Naive B cell (primary cell): ENCODE results near the gene TMED3. TPM values are rescaled to one million over a fixed set of nuclear protein-coding genes. Genes with fewer than 3 reads are reported as not detected.

Source experiments
- ATAC-seq, 2 donors: fragments of 150-1000 bp; cut with Tn5 transposase; 2 replicates each; pipeline ENCODE4 v1.10.0; 2021; ENCODE audit warnings: low read depth in 2 of 2, mild to moderate bottlenecking in 2 of 2, moderate library complexity in 2 of 2
- DNase-seq: peaks from one replicate; pipeline ENCODE4 v3.0.0; 2022
- H3K27ac Mint-ChIP-seq, 6 donors: one replicate each; pipeline ENCODE4 v1.8.0; 2020 to 2022; ENCODE audit warnings: mild to moderate bottlenecking in 6 of 6, mixed read lengths in 6 of 6, moderate library complexity in 5 of 6, inconsistent platforms in 2 of 6
- H3K27me3 Mint-ChIP-seq, 3 donors: one replicate each; pipeline ENCODE4 v1.8.0; 2021 to 2022; ENCODE audit warnings: mixed read lengths in 3 of 3, mild to moderate bottlenecking in 1 of 3
- H3K36me3 Mint-ChIP-seq, 2 donors: one replicate each; pipeline ENCODE4 v1.8.0; 2020 to 2022; ENCODE audit warnings: mixed read lengths in 2 of 2, inconsistent platforms in 1 of 2, mild to moderate bottlenecking in 1 of 2
- H3K4me1 Mint-ChIP-seq, 3 donors: one replicate each; pipeline ENCODE4 v1.8.0; 2020 to 2022; ENCODE audit warnings: mixed read lengths in 3 of 3, inconsistent platforms in 1 of 3, mild to moderate bottlenecking in 1 of 3, moderate library complexity in 1 of 3
- H3K4me3 Mint-ChIP-seq, 8 donors: one replicate each; pipeline ENCODE4 v1.8.0; 2020 to 2022; ENCODE audit warnings: mild to moderate bottlenecking in 8 of 8, mixed read lengths in 8 of 8, moderate library complexity in 8 of 8, inconsistent platforms in 2 of 8
- H3K9me3 Mint-ChIP-seq, 7 donors: one replicate each; pipeline ENCODE4 v1.8.0; 2020 to 2022; ENCODE audit warnings: mixed read lengths in 7 of 7, mild to moderate bottlenecking in 5 of 7, inconsistent platforms in 2 of 7, moderate library complexity in 1 of 7
- polyA plus RNA-seq, 6 donors: library from polyadenylated mRNA; unstranded; fragments of 300-500 nt; fragmentation: Illumina TruSeq; gene quantifications; one replicate each; pipeline ENCODE4 v1.2.3, GENCODE V29; 2021; ENCODE audit warnings: low read depth in 6 of 6

TMED3 gene
- 10 to 100 TPM; 43.6 to 63.4 (median 55.1) TPM for polyA plus RNA-seq

DNA sequence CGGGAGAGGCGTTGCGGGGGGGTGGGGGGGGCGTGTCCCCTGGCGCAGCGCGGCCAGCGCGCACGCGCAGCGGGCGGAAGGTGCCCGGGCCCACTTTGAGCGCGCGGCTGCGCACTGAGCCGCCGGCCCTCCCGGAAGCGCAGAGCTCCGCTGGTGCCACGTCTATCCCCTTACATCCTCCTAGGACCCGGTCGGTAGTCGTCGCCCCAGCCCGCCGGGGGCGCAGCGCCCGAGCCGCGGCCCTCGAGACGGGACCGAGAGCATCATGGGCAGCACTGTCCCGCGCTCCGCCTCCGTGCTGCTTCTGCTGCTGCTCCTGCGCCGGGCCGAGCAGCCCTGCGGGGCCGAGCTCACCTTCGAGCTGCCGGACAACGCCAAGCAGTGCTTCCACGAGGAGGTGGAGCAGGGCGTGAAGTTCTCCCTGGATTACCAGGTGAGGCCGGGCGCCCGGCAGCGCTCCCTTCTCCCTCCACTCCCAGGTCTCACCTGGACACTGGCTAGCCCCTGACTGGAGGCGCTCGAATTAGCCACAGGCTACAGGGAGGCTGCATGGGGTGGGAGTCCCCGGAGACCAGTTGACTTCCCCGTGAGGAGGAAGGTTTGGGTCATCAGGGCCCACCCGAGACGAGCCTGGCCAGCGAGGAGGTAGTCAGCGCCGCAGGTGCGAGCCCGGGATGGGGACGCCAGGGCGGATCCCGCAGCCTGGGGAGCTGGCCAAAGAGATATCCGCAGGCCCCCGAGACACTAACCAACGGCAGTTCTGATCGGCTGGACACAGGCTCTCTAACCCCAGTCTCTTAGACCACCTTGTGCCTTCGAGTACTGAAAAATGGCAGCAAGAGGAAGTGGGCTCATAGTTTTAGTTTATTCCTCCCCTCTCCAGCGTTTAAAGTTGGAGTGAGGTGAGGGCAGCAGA, at the start of gene TMED3:
TSS of gene TMED3 (plus strand) at position 128 of the 916 bp plus-strand sequence. CDS start at position 266, 138 bp downstream.
- DNase-seq (peak; percentile 74), ATAC-seq (peak; percentile 95 to 97)
- Mint-ChIP-seq H3K36me3 (peaks cover 26 to 30% of the 10 kb centered on the region in 2 donors), H3K4me3 (peak within 1 kb of the TSS; percentile 86 to 95 (median 90)), H3K4me1 (peaks cover 25 to 40% (median 32%) of the 10 kb centered on the region in 3 donors), H3K27ac (peak within 1 kb of the TSS in 5 of 6 donors; percentile 19 to 89 (median 81)), H3K9me3 (peaks cover 0 to 2% (median 0%) of the 10 kb centered on the region in 7 donors), H3K27me3 (peaks cover 0 to 6% (median 0%) of the 10 kb centered on the region in 3 donors)

DNA sequence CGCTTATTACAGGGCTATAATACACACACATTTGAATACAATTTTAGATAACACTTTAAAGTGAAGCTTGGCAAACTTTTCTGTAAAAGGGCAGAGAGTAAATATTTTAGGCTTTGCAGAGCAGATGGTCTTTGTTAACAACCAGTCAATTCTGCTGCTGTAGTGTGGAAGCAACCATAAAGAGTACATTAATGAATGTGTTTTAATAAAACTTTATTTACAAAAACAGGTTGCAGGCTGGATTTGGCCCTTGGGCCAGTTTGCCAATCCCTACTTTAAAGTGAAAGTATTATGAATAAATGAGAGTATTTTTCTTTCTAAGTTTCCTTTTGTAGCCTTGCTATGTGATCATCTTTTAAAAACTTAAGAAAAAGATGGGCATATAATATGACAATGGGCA, 49.1 kb upstream of the TMED3 start:
- ATAC-seq (no peak), DNase-seq (no peak)
- Mint-ChIP-seq H3K4me1 (no peaks in the 10 kb centered on the region), H3K4me3 (no peak overlapping the region), H3K27me3 (peaks cover 26 to 41% (median 38%) of the 10 kb centered on the region in 3 donors), H3K36me3 (peaks cover 0 to 9% of the 10 kb centered on the region in 2 donors), H3K9me3 (peaks cover 0 to 10% (median 4%) of the 10 kb centered on the region in 7 donors), H3K27ac (no peak overlapping the region)

DNA sequence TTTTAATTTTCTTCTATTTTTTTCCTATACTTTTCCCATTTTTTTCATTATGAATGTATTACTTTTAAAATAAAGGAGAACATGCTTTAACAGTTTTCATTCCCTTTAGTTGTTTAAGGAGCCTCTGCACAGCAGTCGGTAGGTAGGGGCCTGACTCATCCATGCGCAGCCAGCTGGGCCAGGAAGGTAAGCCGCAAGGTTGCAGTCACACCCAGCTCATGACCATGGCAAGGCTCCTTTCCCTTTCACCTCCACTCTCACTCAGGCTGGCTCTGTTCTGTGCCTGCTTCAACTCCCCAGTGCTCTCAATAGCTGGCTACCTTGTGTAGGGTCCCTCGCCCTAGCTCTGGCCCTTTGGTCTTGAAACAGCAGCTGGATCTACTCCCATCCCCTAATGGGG, 45.7 kb upstream of the TMED3 start:
- Mint-ChIP-seq H3K27me3 (peaks cover 25 to 50% (median 42%) of the 10 kb centered on the region in 3 donors), H3K36me3 (no peaks in the 10 kb centered on the region), H3K27ac (no peak overlapping the region), H3K9me3 (no peaks in the 10 kb centered on the region), H3K4me3 (no peak overlapping the region), H3K4me1 (no peaks in the 10 kb centered on the region)
- ATAC-seq (no peak), DNase-seq (no peak)

DNA sequence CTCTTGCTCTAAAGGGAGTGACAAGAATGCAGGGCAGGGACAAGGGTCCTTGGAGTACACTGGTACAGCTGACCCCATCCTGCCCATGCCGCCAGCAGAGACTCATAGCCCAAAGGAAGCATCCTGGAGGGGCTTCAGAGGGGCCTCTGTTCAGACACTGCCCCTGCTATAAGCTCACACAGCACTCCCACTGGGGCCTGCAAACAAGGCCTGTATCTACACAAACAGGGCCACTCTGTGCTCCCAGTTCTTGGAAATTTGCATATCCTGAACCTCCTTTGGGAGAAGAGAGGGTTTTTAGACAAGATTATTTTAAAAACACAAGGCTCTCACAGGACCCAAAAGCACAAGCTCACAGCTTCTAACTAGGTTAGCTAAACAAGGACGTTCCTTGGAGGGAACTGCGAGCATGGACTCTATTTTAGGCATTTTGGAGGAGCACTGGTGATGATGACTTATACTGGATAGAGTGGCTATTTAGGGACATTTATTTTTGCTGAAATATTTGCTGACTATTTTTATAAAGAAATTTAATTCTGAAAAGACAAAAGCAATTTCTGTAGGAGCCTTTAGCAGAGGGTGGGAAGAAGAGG, 44.8 kb upstream of the TMED3 start:
- Mint-ChIP-seq H3K27me3 (peaks cover 25 to 51% (median 39%) of the 10 kb centered on the region in 3 donors), H3K27ac (no peak overlapping the region), H3K4me1 (no peaks in the 10 kb centered on the region), H3K9me3 (no peaks in the 10 kb centered on the region), H3K4me3 (no peak overlapping the region), H3K36me3 (no peaks in the 10 kb centered on the region)
- ATAC-seq (no peak), DNase-seq (no peak)

DNA sequence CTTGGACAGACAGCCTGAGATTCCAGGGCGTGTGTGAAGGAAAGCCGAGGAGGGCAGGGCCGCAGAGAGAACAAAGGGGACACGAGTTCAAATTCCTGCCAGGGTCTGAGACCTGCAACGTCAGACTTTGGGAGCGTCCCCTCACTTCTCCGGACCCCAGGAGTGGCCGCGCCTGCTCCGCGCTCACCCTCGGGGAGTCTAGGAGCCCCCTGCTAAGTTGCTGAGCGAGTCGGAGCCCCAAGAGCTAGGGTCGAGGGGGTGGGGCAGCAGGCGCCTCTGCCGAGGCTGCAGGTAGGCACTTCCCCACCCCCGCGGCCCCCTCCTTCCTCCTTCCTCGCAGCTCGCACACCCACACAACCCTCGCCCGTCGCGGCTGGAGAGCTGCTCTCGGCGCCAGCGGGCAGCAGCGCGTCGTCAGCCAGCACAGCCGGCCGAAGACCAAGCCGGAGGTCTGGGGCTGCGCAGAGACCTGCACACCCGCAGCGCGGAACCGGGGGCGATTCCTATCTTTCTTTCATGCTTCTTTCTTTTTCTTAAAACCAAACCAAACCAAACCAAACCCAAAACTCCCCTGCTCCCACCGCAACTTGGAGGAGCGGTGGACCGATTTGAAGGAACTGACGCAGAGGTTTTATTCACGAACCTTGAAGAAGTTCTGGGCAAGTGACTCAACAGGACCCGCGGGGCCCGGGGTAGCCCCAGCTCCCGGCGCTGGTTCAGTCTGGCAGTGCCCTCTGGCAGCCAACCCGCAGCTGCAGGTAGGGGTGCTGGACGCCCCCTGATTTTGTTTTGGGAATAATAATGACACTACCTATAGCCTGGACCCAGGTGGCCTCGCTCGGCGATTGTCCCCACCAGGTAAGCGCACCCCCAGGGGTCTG, 28.3 kb upstream of the TMED3 start, which contains the start of gene ANKRD34C:
TSS of gene ANKRD34C (plus strand) at position 352 of the 881 bp plus-strand sequence. CDS start 10,563 bp downstream, outside the sequence.
- H3K9me3 Mint-ChIP-seq, result peaks cover 7 to 29% (median 16%) of the 10 kb centered on the region in 7 donors
- no peak for ATAC-seq
- no peak within 1 kb of the TSS for H3K4me3 Mint-ChIP-seq
- no peak for DNase-seq
- peaks cover 3 to 7% of the 10 kb centered on the region in 2 donors for H3K36me3 Mint-ChIP-seq
- peak within 1 kb of the TSS in 1 of 6 donors; percentile 82 for H3K27ac Mint-ChIP-seq
- H3K27me3 Mint-ChIP-seq, result peaks cover 59 to 79% (median 77%) of the 10 kb centered on the region in 3 donors
- peaks cover 0 to 9% (median 4%) of the 10 kb centered on the region in 3 donors for H3K4me1 Mint-ChIP-seq

DNA sequence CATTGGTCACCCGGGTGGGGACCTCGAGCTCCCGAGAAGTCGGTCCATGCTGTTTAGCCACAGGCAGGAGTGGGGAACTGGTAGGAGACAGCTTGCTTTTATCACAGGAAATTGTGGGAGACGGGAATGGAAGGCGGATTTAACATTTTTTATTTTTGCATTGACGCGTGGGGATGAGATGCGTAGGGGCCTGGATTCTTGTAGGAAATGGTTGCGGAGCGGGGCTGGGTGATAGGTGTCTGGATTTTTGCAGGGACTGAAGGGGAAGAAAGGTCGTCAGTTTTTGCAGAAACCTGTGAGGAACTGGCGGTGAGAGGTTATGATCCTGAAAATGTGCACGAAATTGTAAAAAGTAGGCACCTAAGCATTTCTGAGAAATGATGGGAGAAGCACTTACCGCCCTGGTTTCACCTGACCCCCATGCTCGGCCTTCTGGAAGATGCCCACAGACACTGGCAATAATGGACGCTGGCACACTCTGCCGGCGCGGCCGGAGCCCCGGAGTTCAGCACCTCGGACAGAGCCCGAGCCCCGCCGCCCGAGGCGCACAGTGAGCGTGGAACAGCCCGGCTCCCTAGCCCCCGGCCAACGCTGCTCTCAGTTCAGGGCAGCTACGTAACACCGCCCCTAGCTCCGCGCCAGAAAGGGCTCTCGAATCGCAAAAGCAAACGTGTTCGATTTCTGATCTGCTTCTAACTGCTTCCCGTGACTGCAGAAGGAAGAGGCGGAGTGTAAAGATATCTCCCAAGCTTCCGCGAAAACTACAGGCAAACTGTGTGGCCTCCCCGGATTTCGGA, 27.5 kb upstream of the TMED3 start:
- H3K27ac Mint-ChIP-seq, result no peak overlapping the region
- no peak for DNase-seq
- H3K4me3 Mint-ChIP-seq, result peak overlapping the region in 1 of 8 donors; percentile 30
- peaks cover 0 to 9% (median 4%) of the 10 kb centered on the region in 3 donors for H3K4me1 Mint-ChIP-seq
- H3K36me3 Mint-ChIP-seq, result peaks cover 3 to 7% of the 10 kb centered on the region in 2 donors
- H3K27me3 Mint-ChIP-seq, result peaks cover 60 to 80% (median 79%) of the 10 kb centered on the region in 3 donors
- H3K9me3 Mint-ChIP-seq, result peaks cover 7 to 33% (median 16%) of the 10 kb centered on the region in 7 donors
- ATAC-seq, result no peak

DNA sequence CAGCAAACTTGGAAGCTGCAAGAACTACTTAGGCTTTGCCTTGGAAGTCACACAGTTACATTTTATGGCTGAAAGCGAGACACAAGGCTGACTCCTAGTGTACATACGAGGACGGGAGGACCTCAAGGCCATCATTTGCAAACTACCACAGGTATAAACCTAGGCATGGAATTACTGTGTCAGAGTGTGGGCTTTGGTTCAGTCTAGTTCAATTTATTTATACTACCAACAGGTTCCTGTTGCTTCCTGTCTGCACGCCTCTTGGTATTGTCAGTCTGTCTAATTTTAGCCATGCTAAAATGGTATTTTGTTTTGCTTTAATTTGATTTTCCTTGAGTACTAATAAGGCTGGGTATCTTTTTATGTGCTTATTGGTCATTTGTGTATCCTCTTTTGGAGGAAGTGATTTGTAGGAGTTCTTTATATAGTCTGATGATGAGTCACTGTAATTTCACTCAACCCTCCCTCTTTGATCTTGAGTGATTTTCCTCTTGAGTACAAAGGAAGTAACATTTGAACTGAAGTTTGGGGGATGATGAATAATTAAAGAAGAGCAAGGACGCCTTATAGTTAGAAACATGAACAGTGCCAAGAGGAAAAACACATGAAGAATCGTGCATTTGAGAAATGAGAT, 20.2 kb upstream of the TMED3 start:
- H3K9me3 Mint-ChIP-seq, result peaks cover 0 to 5% (median 0%) of the 10 kb centered on the region in 7 donors
- peaks cover 60 to 68% (median 67%) of the 10 kb centered on the region in 3 donors for H3K27me3 Mint-ChIP-seq
- DNase-seq (no peak), ATAC-seq (no peak)
- H3K4me1 Mint-ChIP-seq, result no peaks in the 10 kb centered on the region
- no peak overlapping the region for H3K27ac Mint-ChIP-seq
- no peak overlapping the region for H3K4me3 Mint-ChIP-seq
- no peaks in the 10 kb centered on the region for H3K36me3 Mint-ChIP-seq

DNA sequence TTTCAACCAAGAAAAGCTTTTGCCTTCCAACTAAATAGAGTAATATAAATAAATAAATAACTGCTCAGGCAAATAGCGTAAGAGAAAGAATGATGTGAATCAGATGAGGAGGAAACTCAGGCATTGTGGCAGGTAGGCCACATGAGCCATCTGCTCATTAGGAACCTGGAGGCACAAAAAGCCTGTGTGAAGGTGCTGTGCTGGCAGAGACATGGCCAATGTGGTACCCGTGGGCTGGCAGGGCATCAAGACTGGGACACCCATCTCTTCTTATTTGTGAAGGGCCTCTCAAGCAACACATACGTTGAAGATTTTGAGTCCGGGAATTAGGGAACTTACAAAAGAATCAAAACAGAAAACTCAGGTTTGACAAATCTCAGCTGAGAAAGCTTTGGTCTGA, 18.9 kb upstream of the TMED3 start:
- Mint-ChIP-seq H3K9me3 (peaks cover 0 to 5% (median 0%) of the 10 kb centered on the region in 7 donors), H3K27ac (no peak overlapping the region), H3K27me3 (peaks cover 59 to 66% (median 66%) of the 10 kb centered on the region in 3 donors), H3K4me1 (no peaks in the 10 kb centered on the region), H3K4me3 (no peak overlapping the region), H3K36me3 (no peaks in the 10 kb centered on the region)
- DNase-seq (no peak), ATAC-seq (no peak)

DNA sequence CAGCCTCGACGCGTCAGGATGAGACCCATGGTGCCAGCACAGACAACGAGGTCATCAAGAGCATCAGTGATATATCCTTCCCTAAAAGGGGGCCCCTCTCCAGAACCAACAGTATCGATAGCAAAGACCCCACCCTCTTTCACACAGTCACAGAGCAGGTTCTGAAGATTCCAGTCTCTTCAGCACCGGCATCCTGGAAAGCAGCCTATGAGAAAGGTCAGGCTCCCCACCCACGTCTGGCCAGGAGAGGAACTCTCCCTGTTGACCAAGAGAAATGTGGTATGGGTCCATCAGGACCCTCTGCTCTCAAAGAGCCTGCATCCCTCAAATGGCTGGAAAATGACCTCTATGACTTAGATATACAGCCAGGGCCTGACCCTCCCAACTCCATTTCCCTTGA, 16.8 kb upstream of the TMED3 start:
- Mint-ChIP-seq H3K36me3 (no peaks in the 10 kb centered on the region), H3K4me3 (no peak overlapping the region), H3K27ac (no peak overlapping the region), H3K27me3 (peaks cover 43 to 61% (median 61%) of the 10 kb centered on the region in 3 donors), H3K4me1 (no peaks in the 10 kb centered on the region), H3K9me3 (peaks cover 0 to 2% (median 0%) of the 10 kb centered on the region in 7 donors)
- ATAC-seq (no peak), DNase-seq (no peak)

DNA sequence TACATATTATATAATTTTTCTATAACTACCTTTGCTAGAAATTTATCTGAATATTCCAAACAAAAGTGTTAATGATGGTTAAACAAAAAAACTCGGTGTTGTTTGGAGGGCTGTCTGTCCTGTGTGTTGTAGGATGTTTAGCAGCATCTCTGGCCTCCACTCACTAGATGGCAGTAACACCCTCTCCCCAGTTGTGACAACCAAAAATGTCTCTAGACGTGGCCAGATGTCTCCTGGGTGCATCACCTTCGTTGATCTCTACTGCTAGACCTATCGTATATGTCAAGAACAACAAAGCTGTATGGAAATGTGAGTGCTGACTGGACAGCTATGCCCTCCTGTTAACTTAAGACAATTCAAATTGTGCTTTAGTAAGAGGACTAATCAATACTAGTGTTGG, 14.3 kb upstream of the TMED3 start:
- no peak for ATAC-seq
- Mint-ChIP-seq H3K27me3 (peaks cover 36 to 57% (median 53%) of the 10 kb centered on the region in 3 donors), H3K27ac (no peak overlapping the region), H3K9me3 (peaks cover 0 to 1% (median 0%) of the 10 kb centered on the region in 7 donors), H3K4me1 (no peaks in the 10 kb centered on the region), H3K36me3 (no peaks in the 10 kb centered on the region), H3K4me3 (no peak overlapping the region)
- DNase-seq, result no peak

DNA sequence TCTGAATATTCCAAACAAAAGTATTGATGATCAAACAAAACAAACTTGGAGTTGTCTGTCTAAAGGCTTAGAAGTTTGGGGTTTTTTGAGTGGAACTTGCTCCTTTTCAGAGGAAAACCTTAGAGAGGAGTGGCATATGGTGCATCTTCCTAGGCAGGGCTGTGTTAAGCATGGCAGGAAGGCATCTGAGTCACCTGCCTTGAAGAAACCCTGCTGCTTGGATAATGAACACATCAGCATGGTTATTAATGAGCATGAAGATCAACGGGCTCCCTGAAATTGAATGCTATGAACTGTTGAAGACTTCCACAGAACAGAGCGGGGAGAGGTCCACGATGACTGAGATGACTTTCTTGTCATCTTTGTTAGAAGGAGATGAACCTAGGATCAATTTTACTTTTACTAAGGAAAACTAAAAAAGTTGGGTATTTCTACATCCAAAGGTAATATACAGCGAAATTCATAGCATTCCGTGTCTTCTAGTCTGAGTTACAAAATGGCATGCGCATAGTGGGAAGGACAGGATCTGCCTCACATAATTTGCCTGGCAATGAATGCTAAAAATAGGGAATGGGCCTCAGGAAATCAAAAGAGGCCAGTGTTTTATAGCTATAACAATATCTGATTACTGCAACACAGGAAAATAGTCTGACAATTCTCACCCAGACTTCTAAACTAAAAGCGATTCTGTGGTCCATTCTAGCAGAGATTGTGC, 11.6 kb upstream of the TMED3 start:
- DNase-seq, result no peak
- no peak overlapping the region for H3K4me3 Mint-ChIP-seq
- H3K9me3 Mint-ChIP-seq, result peaks cover 0 to 1% (median 0%) of the 10 kb centered on the region in 7 donors
- H3K4me1 Mint-ChIP-seq, result no peaks in the 10 kb centered on the region
- no peak for ATAC-seq
- peaks cover 36 to 64% (median 51%) of the 10 kb centered on the region in 3 donors for H3K27me3 Mint-ChIP-seq
- H3K36me3 Mint-ChIP-seq, result no peaks in the 10 kb centered on the region
- H3K27ac Mint-ChIP-seq, result no peak overlapping the region
